AG04449 (cell line): ENCODE data around the gene C2CD2.

ENCODE experiments used
- CTCF ChIA-PET: fragments of 350-600 bp; formaldehyde crosslinking; extraction: SDS; loops from one replicate; lab custom pipeline; 2021; ENCODE audit warnings: antibody characterized with exemption; lab: Yijun Ruan, JAX
- POLR2A ChIA-PET: fragments of 400-600, 350-600 bp; formaldehyde crosslinking; extraction: SDS; loops from one replicate; lab custom pipeline; 2020; ENCODE audit warnings: antibody characterized with exemption, inconsistent platforms; lab: Yijun Ruan, JAX
- DNase-seq: peaks from one replicate; pipeline ENCODE4 v3.0.0-alpha.2; 2010; ENCODE audit warnings: low read depth, low spot score
- H3K4me3 ChIP-seq: 2 replicates; pipeline ENCODE4 v1.5.1; 2011; ENCODE audit warnings: low read depth, mild to moderate bottlenecking, control low read depth, low read length
- CTCF ChIP-seq: IDR thresholded peaks from one replicate; pipeline ENCODE4 v1.5.1; 2011; ENCODE audit warnings: mild to moderate bottlenecking, moderate library complexity, low read length, control low read depth, inconsistent platforms; ENCODE audit not compliant: insufficient read depth; ENCODE audit errors: missing control alignments

Gene C2CD2

DNA sequence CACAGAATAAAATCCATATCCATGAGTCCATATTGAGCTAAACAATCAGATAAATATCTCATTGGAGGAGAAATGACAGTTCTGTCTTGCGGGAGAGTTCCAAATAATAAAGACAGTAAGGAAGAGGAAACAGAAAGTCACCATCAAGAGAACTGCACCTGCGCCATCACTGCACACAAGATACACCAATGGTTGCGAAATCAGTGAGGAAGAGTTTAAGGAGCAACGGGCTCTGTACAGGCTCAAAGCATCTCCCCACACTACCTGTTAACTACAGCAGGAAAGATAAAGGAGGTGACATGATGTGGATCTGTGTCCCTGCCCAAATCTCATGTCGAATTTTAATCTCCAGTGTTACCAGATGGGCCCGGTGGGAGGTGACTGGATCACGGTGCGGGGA, 7.8 kb downstream of the C2CD2 start:
- DNase-seq: no peak
- CTCF ChIA-PET: no interaction called here
- TF ChIP-seq CTCF: no peak
- no peak overlapping the region for H3K4me3 ChIP-seq
- POLR2A ChIA-PET: no interaction called here

- DNase-seq: no peak
- POLR2A ChIA-PET: interaction anchor here (0.6 kb wide), 1 partner anchor 15 kb away, joined by 3 read pairs; no protein-coding TSS in a partner anchor
- no peak for TF ChIP-seq CTCF
- no peak overlapping the region for H3K4me3 ChIP-seq
- CTCF ChIA-PET: interaction anchor here (0.6 to 1.4 kb wide), 6 partner anchors 8 to 173 kb away, joined by 3 to 5 read pairs (median 4); no protein-coding TSS in a partner anchor
Observed at GRCh38 chr21:41943851-41944250, 10.0 kb downstream of the C2CD2 start.

GRCh38 chr21:41942457-41942856, 11.4 kb downstream of the C2CD2 start:
- no peak overlapping the region for H3K4me3 ChIP-seq
- TF ChIP-seq CTCF: no peak
- no peak for DNase-seq
- POLR2A ChIA-PET: interaction anchor here (0.6 kb wide), 1 partner anchor 301 kb away, joined by 3 read pairs; no protein-coding TSS in a partner anchor
- CTCF ChIA-PET: interaction anchor here (1.1 to 1.7 kb wide), 2 partner anchors 10 kb away, joined by 4 to 6 read pairs; no protein-coding TSS in a partner anchor

- ChIA-PET POLR2A (interaction anchor here (0.6 kb wide), 1 partner anchor 300 kb away, joined by 3 read pairs; no protein-coding TSS in a partner anchor), CTCF (interaction anchor here (1.1 to 1.7 kb wide), 3 partner anchors 9 to 175 kb away, joined by 4 to 6 read pairs (median 6); no protein-coding TSS in a partner anchor)
Observed at GRCh38 chr21:41941941-41942340, 11.9 kb downstream of the C2CD2 start.

GRCh38 chr21:41940431-41940830, 13.4 kb downstream of the C2CD2 start:
- CTCF ChIA-PET: interaction anchor here (1.0 kb wide), 1 partner anchor 8 kb away, joined by 3 read pairs; no protein-coding TSS in a partner anchor
- POLR2A ChIA-PET: interaction anchor here (1.3 kb wide), 1 partner anchor 100 kb away, joined by 3 read pairs; no protein-coding TSS in a partner anchor
- no peak for TF ChIP-seq CTCF
- H3K4me3 ChIP-seq: no peak overlapping the region
- no peak for DNase-seq

More at GRCh38 chr21:41941941-41942340, 11.9 kb downstream of the C2CD2 start:
- no peak for DNase-seq
- TF ChIP-seq CTCF: no peak
- H3K4me3 ChIP-seq: no peak overlapping the region

DNA sequence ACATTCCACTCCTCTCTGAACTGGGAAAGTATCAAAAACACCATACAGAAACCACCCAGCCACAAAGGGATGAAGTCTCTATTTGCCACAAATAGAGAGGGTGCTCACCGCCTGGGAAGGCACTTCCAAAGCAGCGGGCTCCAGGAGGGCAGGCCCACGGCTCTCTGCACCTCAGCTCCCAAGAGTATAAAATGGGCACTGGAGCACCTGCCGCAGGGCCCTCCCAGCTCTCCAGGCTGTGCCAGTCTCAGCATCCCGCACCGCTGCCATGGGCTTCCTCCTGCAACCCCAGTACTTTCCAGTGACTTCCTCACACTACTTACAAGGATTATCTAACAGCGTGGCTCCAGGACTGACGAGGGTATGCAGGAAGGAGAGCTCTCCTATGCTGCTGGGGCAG, 14.4 kb downstream of the C2CD2 start:
- no peak for DNase-seq
- H3K4me3 ChIP-seq: no peak overlapping the region
- no peak for TF ChIP-seq CTCF
- POLR2A ChIA-PET: no interaction called here
- CTCF ChIA-PET: no interaction called here
